Measurements from ENCODE around the gene AREG. TPM values are rescaled to one million over a fixed set of nuclear protein-coding genes. Genes with fewer than 3 reads are reported as not detected.

Gene AREG
- total RNA-seq, 1 donor from 2014 or later, result 17.1 TPM

DNA sequence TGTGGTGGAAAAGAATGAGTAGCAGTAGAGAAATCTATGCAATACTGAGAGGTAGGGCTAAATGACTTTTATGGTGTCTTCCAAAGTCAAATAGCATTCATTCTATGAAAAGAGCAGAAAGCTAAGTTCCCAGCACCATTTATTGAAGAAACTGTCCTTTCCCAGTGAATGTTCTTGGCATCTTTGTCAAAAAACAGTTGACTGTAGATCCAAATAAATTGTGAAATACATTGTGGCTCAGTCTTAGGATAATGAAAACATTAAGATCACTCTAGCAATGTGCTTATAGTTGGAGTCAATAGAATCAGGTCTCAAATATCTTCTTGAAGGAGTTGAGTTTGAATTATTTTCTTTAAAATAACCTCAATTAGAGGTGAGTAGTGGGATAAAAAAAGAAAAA, 19.4 kb downstream of the AREG start:
- TF ChIP-seq, protein P1, sequence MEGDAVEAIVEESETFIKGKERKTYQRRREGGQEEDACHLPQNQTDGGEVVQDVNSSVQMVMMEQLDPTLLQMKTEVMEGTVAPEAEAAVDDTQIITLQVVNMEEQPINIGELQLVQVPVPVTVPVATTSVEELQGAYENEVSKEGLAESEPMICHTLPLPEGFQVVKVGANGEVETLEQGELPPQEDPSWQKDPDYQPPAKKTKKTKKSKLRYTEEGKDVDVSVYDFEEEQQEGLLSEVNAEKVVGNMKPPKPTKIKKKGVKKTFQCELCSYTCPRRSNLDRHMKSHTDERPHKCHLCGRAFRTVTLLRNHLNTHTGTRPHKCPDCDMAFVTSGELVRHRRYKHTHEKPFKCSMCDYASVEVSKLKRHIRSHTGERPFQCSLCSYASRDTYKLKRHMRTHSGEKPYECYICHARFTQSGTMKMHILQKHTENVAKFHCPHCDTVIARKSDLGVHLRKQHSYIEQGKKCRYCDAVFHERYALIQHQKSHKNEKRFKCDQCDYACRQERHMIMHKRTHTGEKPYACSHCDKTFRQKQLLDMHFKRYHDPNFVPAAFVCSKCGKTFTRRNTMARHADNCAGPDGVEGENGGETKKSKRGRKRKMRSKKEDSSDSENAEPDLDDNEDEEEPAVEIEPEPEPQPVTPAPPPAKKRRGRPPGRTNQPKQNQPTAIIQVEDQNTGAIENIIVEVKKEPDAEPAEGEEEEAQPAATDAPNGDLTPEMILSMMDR (conservative IDR thresholded peaks at IDR 0.05), result no peak
- no peak overlapping the region for H3K27ac Mint-ChIP-seq
- H3K36me3 Mint-ChIP-seq, result no peaks in the 10 kb centered on the region
- H3K4me3 Mint-ChIP-seq, result no peak overlapping the region
- no peak for DNase-seq (ENCODE audit: extremely low spot score, unreplicated experiment)
- H3K9me3 Mint-ChIP-seq, result no peaks in the 10 kb centered on the region
- H3K27me3 Mint-ChIP-seq, result no peaks in the 10 kb centered on the region
- H3K4me1 Mint-ChIP-seq (ENCODE audit: unreplicated experiment), result no peaks in the 10 kb centered on the region

DNA sequence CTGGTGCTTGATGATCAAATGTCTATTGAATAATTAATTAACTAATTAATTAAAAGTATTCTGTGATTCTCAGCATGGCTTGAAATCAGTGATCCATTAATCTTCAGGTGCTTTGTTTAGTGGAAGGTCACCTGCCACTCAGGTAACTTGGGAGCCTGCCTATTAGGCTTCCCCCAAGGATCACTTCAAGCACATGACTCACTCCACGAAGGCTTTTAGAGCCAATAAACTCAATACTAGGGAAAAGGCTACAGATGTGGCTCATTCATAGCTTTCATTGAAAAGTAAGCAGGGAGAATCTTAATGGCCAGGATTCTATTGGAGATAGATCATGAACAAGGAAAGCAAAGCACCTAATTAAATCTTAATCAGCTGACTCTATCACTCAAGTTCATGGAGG, 21.3 kb downstream of the AREG start:
- no peak for DNase-seq (ENCODE audit: extremely low spot score, unreplicated experiment)
- no peaks in the 10 kb centered on the region for H3K9me3 Mint-ChIP-seq
- peaks cover 1% of the 10 kb centered on the region for H3K4me1 Mint-ChIP-seq (ENCODE audit: unreplicated experiment)
- TF ChIP-seq, protein P1 (conservative IDR thresholded peaks at IDR 0.05), result no peak
- no peak overlapping the region for H3K4me3 Mint-ChIP-seq
- H3K36me3 Mint-ChIP-seq, result no peaks in the 10 kb centered on the region
- H3K27ac Mint-ChIP-seq, result no peak overlapping the region
- no peaks in the 10 kb centered on the region for H3K27me3 Mint-ChIP-seq

GRCh38 chr4:74471264-74471663, 26.3 kb downstream of the AREG start:
- DNase-seq (ENCODE audit: extremely low spot score, unreplicated experiment), result no peak
- H3K4me1 Mint-ChIP-seq (ENCODE audit: unreplicated experiment), result peaks cover 13% of the 10 kb centered on the region
- no peak overlapping the region for H3K27ac Mint-ChIP-seq
- H3K36me3 Mint-ChIP-seq, result no peaks in the 10 kb centered on the region
- H3K4me3 Mint-ChIP-seq, result peak overlapping the region; percentile 0
- no peaks in the 10 kb centered on the region for H3K9me3 Mint-ChIP-seq
- H3K27me3 Mint-ChIP-seq, result no peaks in the 10 kb centered on the region
- TF ChIP-seq, protein P1 (conservative IDR thresholded peaks at IDR 0.05), result no peak

GRCh38 chr4:74473155-74473811, 28.3 kb downstream of the AREG start:
- peaks cover 13% of the 10 kb centered on the region for H3K4me1 Mint-ChIP-seq (ENCODE audit: unreplicated experiment)
- no peaks in the 10 kb centered on the region for H3K27me3 Mint-ChIP-seq
- TF ChIP-seq, protein P1 (conservative IDR thresholded peaks at IDR 0.05), result no peak
- peak overlapping the region; percentile 11 for H3K27ac Mint-ChIP-seq
- no peak overlapping the region for H3K4me3 Mint-ChIP-seq
- H3K36me3 Mint-ChIP-seq, result no peaks in the 10 kb centered on the region
- H3K9me3 Mint-ChIP-seq, result no peaks in the 10 kb centered on the region
- no peak for DNase-seq (ENCODE audit: extremely low spot score, unreplicated experiment)

DNA sequence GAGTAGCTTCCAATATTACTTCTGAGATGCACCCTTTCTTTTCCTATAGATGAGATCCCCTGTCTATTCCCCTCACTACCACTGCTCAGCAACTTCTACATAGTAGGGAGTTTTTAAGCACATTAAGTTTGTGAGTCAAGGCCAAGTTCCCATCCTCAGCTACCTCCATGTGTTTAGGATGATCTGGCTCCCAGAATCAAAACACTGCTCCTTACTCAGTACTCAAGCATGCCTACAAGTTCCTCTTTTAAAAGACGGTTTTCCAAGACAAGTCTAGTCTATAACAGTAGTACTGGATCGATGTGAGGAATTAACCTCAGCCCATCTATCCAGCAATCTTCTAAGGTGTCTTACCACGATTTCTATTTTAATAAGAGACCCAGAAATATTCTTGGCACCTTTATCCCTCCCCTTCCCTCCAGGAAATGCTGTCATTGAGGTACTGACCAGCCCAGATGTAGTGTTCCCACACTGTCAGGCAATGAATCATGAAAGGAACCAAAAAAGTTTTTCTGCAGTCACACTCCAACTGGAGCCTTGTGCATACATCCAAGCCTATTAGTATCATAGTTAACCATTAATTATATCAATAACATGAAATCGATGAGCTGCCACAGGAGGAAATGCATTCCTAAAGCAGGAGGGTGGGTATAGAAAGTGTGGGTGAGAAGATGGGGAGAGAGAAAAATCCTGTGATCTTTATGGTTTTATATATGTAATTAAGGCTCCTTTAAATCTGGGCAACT, 29.6 kb downstream of the AREG start:
- no peak for DNase-seq (ENCODE audit: extremely low spot score, unreplicated experiment)
- Mint-ChIP-seq H3K9me3 (no peaks in the 10 kb centered on the region), H3K27me3 (no peaks in the 10 kb centered on the region), H3K4me1 (ENCODE audit: unreplicated experiment) (peaks cover 13% of the 10 kb centered on the region), H3K27ac (peak overlapping the region; percentile 10), H3K36me3 (no peaks in the 10 kb centered on the region), H3K4me3 (no peak overlapping the region)
- TF ChIP-seq, protein P1 (conservative IDR thresholded peaks at IDR 0.05), result no peak
